Spleen (tissue), 11 donors: ENCODE data around the gene NHLRC3. TPM values are rescaled to one million over a fixed set of nuclear protein-coding genes. Genes with fewer than 3 reads are reported as not detected.

Experiments
- DNase-seq: peaks from one replicate; pipeline ENCODE4 v3.0.0-alpha.2; 2020
- H3K27ac ChIP-seq, 8 donors: fragments of 200-600 bp; sonication (generic) in 7 of 8; 1 replicate in 4 of 8; 2 replicates in 4 of 8; pipeline versions ENCODE4 v1.5.0 to v1.8.0; 2016 to 2021; ENCODE audit warnings: inconsistent platforms in 4 of 8, mild to moderate bottlenecking in 4 of 8, moderate library complexity in 1 of 8
- H3K27me3 ChIP-seq, 7 donors: fragments of 200-600 bp; sonication (generic) in 6 of 7; replicated peaks in 1 of 7; 1 replicate in 4 of 7; 2 replicates in 3 of 7; pipeline versions ENCODE4 v1.5.0 to v1.8.0; 2016 to 2021; ENCODE audit warnings: inconsistent platforms in 3 of 7, mild to moderate bottlenecking in 1 of 7
- H3K36me3 ChIP-seq, 6 donors: fragments of 200-600 bp; sonication (generic) in 5 of 6; 1 replicate in 4 of 6; 2 replicates in 2 of 6; pipeline versions ENCODE4 v1.5.0 to v1.8.0; 2016 to 2021; ENCODE audit warnings: inconsistent platforms in 2 of 6
- H3K4me1 ChIP-seq, 6 donors: fragments of 200-600 bp; sonication (generic) in 5 of 6; 1 replicate in 3 of 6; 2 replicates in 3 of 6; pipeline versions ENCODE4 v1.5.0 to v1.8.0; 2016 to 2021; ENCODE audit warnings: inconsistent platforms in 3 of 6
- H3K4me3 ChIP-seq, 8 donors: fragments of 200-600 bp; sonication (generic) in 7 of 8; 1 replicate in 4 of 8; 2 replicates in 4 of 8; pipeline versions ENCODE4 v1.5.0 to v1.8.0; 2016 to 2021; ENCODE audit warnings: inconsistent platforms in 4 of 8, mild to moderate bottlenecking in 4 of 8, moderate library complexity in 2 of 8
- H3K9me3 ChIP-seq, 8 donors: fragments of 200-600 bp; sonication (generic) in 7 of 8; 1 replicate in 4 of 8; 2 replicates in 4 of 8; pipeline versions ENCODE4 v1.5.0 to v1.8.0; 2016 to 2021; ENCODE audit warnings: inconsistent platforms in 4 of 8
- POLR2A ChIP-seq, 3 donors: fragments of 450-650 bp; IDR thresholded peaks; one replicate each; pipeline ENCODE4 v1.5.1; 2017; ENCODE audit warnings: antibody characterized with exemption in 3 of 3, mild to moderate bottlenecking in 1 of 3
- POLR2AphosphoS5 ChIP-seq, 3 donors: sonication (generic); formaldehyde crosslinking; IDR thresholded peaks; one replicate each; pipeline ENCODE4 v1.5.1; 2017; ENCODE audit warnings: antibody characterized with exemption in 3 of 3
- WGBS, 5 donors: extraction: QIAGEN DNeasy Blood & Tissue Kit in 3 of 5; methylation state at CpG; one replicate each; pipeline versions ENCODE4 v1.1.5 to v1.1.7; 2013 to 2018; 5-methylcytosine and 5-hydroxymethylcytosine counted together
- intact Hi-C: fragments of 100-400 bp; cut with DNase I; formaldehyde crosslinking; loops from one replicate; pipeline ENCODE4 v1.15.0; 2023; ENCODE audit warnings: low total_unique reads
- polyA plus RNA-seq, 3 donors: library from polyadenylated mRNA; stranded (reverse); fragments of 200-250 nt; gene quantifications; one replicate each; pipeline ENCODE4 v1.2.1, GENCODE V29; 2013
- total RNA-seq, 7 donors: library from RNA; depleted of rRNA in 3 of 7; stranded (reverse); fragments of >200 nt in 3 of 7; fragmentation: NEBNext Ultra II Directional in 4 of 7; extraction: Animal tissue kit (Norgen Biotek cat#: 25700) in 4 of 7; gene quantifications; one replicate each; pipeline versions ENCODE4 v1.1.0 to v1.2.1, GENCODE V29; 2016 to 2021
- TF ChIP-seq, protein P1 (sequence below), 11 experiments: fragments of 200-600 bp in 7 of 11; fragments of 450-650 bp in 4 of 11; sonication (generic) in 4 of 11; IDR thresholded peaks in 8 of 11; conservative IDR thresholded peaks in 3 of 11; 1 replicate in 7 of 11; 2 replicates in 4 of 11; pipeline versions ENCODE4 v1.4.0 to v1.8.0; 2016 to 2021; ENCODE audit warnings: antibody characterized with exemption in 11 of 11, inconsistent platforms in 4 of 11, mild to moderate bottlenecking in 1 of 11
- donor health status: healthy with polysubstance abuse.
- donor health status: DM: no; HTN: no; CAD: no; lungs with moderate emphysema.
- donor health status: DM: no; HTN: no; CAD: no.
- donor health status: Bipolar disorder and iron deficiency.
- donor health status: healthy.
- donor health status: DM: no; HTN: no; CAD: no.
- donor health status: DM: yes; HTN: yes; CAD: no.

Gene NHLRC3
- total and polyA plus RNA-seq, 10 donors = 10.1 to 51.7 (median 35.5) TPM

DNA sequence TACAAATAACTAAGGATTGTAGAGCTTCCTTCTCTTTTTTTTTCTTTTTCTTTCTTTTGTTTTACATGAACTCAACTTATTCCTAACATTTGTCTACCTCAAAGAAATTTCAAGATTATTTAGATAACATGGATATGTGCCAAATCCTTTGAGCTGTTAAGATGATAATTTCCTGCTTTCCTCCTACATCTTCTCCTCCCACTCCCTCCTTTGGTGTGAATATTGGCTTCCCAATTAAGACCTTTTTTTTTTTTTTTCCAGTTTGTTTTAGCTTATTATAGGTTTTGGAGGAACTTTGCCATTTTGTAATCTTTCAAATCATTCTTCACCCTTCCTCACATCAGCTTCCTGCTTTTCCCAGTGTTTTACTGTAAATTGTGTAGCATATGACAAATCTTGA is 10.6 kb downstream of the NHLRC3 start:
- Histone ChIP-seq H3K4me3 (no peak overlapping the region), H3K9me3 (no peaks in the 10 kb centered on the region), H3K27ac (no peak overlapping the region), H3K36me3 (peaks cover 0 to 66% (median 0%) of the 10 kb centered on the region in 6 donors), H3K27me3 (no peaks in the 10 kb centered on the region), H3K4me1 (peaks cover 0 to 30% (median 2%) of the 10 kb centered on the region in 6 donors)
- TF ChIP-seq POLR2AphosphoS5 (IDR thresholded peaks at IDR 0.05) = no peak
- no peak for TF ChIP-seq POLR2A (IDR thresholded peaks at IDR 0.05)
- TF ChIP-seq, protein P1, sequence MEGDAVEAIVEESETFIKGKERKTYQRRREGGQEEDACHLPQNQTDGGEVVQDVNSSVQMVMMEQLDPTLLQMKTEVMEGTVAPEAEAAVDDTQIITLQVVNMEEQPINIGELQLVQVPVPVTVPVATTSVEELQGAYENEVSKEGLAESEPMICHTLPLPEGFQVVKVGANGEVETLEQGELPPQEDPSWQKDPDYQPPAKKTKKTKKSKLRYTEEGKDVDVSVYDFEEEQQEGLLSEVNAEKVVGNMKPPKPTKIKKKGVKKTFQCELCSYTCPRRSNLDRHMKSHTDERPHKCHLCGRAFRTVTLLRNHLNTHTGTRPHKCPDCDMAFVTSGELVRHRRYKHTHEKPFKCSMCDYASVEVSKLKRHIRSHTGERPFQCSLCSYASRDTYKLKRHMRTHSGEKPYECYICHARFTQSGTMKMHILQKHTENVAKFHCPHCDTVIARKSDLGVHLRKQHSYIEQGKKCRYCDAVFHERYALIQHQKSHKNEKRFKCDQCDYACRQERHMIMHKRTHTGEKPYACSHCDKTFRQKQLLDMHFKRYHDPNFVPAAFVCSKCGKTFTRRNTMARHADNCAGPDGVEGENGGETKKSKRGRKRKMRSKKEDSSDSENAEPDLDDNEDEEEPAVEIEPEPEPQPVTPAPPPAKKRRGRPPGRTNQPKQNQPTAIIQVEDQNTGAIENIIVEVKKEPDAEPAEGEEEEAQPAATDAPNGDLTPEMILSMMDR (IDR thresholded peaks at IDR 0.05 in 8 of 11, conservative IDR thresholded peaks at IDR 0.05 in 3 of 11) = no peak
- intact Hi-C loops = no loop called here
- DNase-seq = no peak

DNA sequence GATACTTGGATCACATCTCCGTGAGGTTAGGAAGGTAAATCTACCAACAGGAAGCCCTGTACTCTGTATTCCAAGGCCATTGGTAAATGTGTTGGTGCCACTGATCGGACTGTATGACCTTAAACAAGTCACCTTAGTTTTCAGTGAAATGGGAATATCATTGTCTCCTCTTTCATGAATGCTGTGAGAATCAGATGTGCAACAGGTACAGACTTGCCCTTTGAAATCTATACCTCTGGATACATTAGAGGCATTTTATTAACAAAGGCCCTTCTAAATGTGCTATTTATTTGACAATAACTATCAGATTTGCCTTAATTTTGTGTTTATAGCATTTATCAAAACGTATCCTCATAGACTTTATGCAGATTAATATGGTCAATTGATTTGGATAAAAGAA is 11.0 kb downstream of the NHLRC3 start:
- Histone ChIP-seq H3K4me1 (peaks cover 0 to 35% (median 3%) of the 10 kb centered on the region in 6 donors), H3K27me3 (no peaks in the 10 kb centered on the region), H3K27ac (no peak overlapping the region), H3K36me3 (peaks cover 0 to 66% (median 0%) of the 10 kb centered on the region in 6 donors), H3K4me3 (no peak overlapping the region), H3K9me3 (no peaks in the 10 kb centered on the region)
- 80 to 87% (median 85%) methylated on average over 3 of the region's 3 CpGs for WGBS, 5 donors
- intact Hi-C loops = no loop called here
- DNase-seq = no peak
- TF ChIP-seq POLR2A (IDR thresholded peaks at IDR 0.05) (no peak), POLR2AphosphoS5 (IDR thresholded peaks at IDR 0.05) (no peak)
- TF ChIP-seq, protein P1 (IDR thresholded peaks at IDR 0.05 in 8 of 11, conservative IDR thresholded peaks at IDR 0.05 in 3 of 11) = no peak

DNA sequence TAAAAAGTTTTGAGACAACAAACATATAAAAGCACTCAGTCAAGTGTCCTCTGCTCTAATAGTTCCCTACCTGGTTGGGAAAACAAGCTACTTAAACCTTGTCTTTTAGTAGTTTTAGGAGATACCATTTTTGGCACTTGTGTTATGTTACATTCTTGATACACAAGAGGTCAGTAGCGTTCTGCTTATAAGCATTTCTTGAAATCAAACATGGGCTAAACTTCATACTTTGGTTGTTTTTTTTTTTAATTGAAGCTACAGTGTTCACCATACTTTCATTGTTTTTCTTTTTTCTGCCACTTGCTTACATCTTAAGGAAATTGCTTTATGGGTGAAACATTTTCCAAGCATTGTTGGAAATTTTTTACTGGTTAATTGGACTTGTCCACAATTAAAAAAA is 12.9 kb downstream of the NHLRC3 start:
- H3K27me3 ChIP-seq = no peaks in the 10 kb centered on the region
- DNase-seq = no peak
- intact Hi-C loops = loop anchor here (10.0 kb wide), 1 partner anchor 564 kb away; no protein-coding TSS in a partner anchor

DNA sequence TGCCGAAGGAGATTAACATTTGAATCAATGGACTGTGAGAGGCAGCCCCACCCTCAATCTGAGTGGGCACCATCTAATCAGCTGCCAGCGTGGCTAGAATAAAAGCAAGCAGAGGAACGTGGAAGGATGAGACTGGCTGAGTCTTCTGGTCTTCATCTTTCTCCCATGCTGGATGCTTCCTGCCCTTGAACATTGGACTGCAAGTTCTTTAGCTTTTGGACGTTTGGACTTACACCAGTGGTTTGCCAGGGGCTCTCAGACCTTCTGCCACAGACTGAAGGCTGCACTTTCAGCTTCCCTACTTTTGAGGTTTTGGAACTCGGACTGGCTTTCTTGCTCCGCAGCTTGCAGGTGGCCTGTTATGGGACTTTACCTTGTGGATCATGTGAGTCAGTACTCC is 14.7 kb downstream of the NHLRC3 start:
- no peak for DNase-seq
- TF ChIP-seq POLR2AphosphoS5 (IDR thresholded peaks at IDR 0.05) (no peak), POLR2A (IDR thresholded peaks at IDR 0.05) (no peak)
- TF ChIP-seq, protein P1 (IDR thresholded peaks at IDR 0.05 in 8 of 11, conservative IDR thresholded peaks at IDR 0.05 in 3 of 11) = no peak
- Histone ChIP-seq H3K27ac (no peak overlapping the region), H3K4me3 (no peak overlapping the region), H3K36me3 (peaks cover 0 to 44% (median 0%) of the 10 kb centered on the region in 6 donors), H3K9me3 (peaks cover 0 to 5% (median 0%) of the 10 kb centered on the region in 8 donors), H3K27me3 (no peaks in the 10 kb centered on the region), H3K4me1 (peaks cover 0 to 39% (median 3%) of the 10 kb centered on the region in 6 donors)
- WGBS, 5 donors = 84 to 91% (median 86%) methylated on average over 6 of the region's 6 CpGs
- intact Hi-C loops = loop anchor here (10.0 kb wide), 1 partner anchor 562 kb away; no protein-coding TSS in a partner anchor

More for the DNA sequence above, 12.9 kb downstream of the NHLRC3 start:
- peaks cover 0 to 53% (median 0%) of the 10 kb centered on the region in 6 donors for H3K36me3 ChIP-seq
- H3K9me3 ChIP-seq = peaks cover 0 to 4% (median 0%) of the 10 kb centered on the region in 8 donors
- peaks cover 0 to 39% (median 3%) of the 10 kb centered on the region in 6 donors for H3K4me1 ChIP-seq
- no peak overlapping the region for H3K27ac ChIP-seq
- TF ChIP-seq POLR2AphosphoS5 (IDR thresholded peaks at IDR 0.05) = no peak
- no peak for TF ChIP-seq POLR2A (IDR thresholded peaks at IDR 0.05)
- TF ChIP-seq, protein P1 (IDR thresholded peaks at IDR 0.05 in 8 of 11, conservative IDR thresholded peaks at IDR 0.05 in 3 of 11) = peak in 5 of 11 experiments; percentile 15 to 42 (median 30)
- no peak overlapping the region for H3K4me3 ChIP-seq
- 40 to 64% (median 53%) methylated on average over 1 of the region's 1 CpG for WGBS, 5 donors
